Stomach smooth muscle (tissue), 2 donors: ENCODE results near the gene CYP27A1.

Experiments
- H3K27ac ChIP-seq: one replicate; pipeline ENCODE4 v1.7.0; 2013; ENCODE audit warnings: mild to moderate bottlenecking, low read length, inconsistent platforms
- H3K27me3 ChIP-seq, 2 donors: one replicate each; pipeline ENCODE4 v1.7.0; 2013; ENCODE audit warnings: low read length in 2 of 2; ENCODE audit not compliant: insufficient read depth in 2 of 2, control insufficient read depth in 1 of 2
- H3K36me3 ChIP-seq, 2 donors: one replicate each; pipeline ENCODE4 v1.7.0; 2013; ENCODE audit warnings: low read length in 2 of 2; ENCODE audit not compliant: control insufficient read depth in 2 of 2, insufficient read depth in 2 of 2
- H3K4me1 ChIP-seq: one replicate; pipeline ENCODE4 v1.7.0; 2013; ENCODE audit warnings: low read length; ENCODE audit not compliant: control insufficient read depth, insufficient read depth
- H3K4me3 ChIP-seq, 2 donors: one replicate each; pipeline ENCODE4 v1.7.0; 2013; ENCODE audit warnings: low read length in 2 of 2
- H3K9ac ChIP-seq, 2 donors: one replicate each; pipeline ENCODE4 v1.7.0; 2013; ENCODE audit warnings: low read length in 2 of 2, mild to moderate bottlenecking in 1 of 2
- H3K9me3 ChIP-seq, 2 donors: one replicate each; pipeline ENCODE4 v1.7.0; 2013; ENCODE audit warnings: low read length in 2 of 2; ENCODE audit not compliant: control insufficient read depth in 2 of 2
- donor health status: healthy.
- donor health status: Pancreatic carcinoma.

CYP27A1 gene

GRCh38 chr2:218810256-218810655, 28.3 kb downstream of the CYP27A1 start:
- H3K4me3 ChIP-seq: no peak overlapping the region

GRCh38 chr2:218811382-218811781, 29.4 kb downstream of the CYP27A1 start:
- Histone ChIP-seq H3K9ac (no peak overlapping the region), H3K9me3 (no peaks in the 10 kb centered on the region), H3K4me1 (peaks cover 4% of the 10 kb centered on the region), H3K36me3 (peaks cover 3 to 15% of the 10 kb centered on the region in 2 donors), H3K27me3 (no peaks in the 10 kb centered on the region), H3K4me3 (no peak overlapping the region), H3K27ac (no peak overlapping the region)

More at GRCh38 chr2:218810256-218810655, 28.3 kb downstream of the CYP27A1 start:
- H3K36me3 ChIP-seq: peaks cover 3 to 15% of the 10 kb centered on the region in 2 donors
- no peaks in the 10 kb centered on the region for H3K9me3 ChIP-seq
- H3K27me3 ChIP-seq: no peaks in the 10 kb centered on the region
- no peak overlapping the region for H3K27ac ChIP-seq
- H3K9ac ChIP-seq: no peak overlapping the region
- peaks cover 4% of the 10 kb centered on the region for H3K4me1 ChIP-seq

- Histone ChIP-seq H3K9me3 (no peaks in the 10 kb centered on the region), H3K36me3 (peaks cover 3 to 15% of the 10 kb centered on the region in 2 donors), H3K27ac (no peak overlapping the region), H3K4me3 (no peak overlapping the region), H3K27me3 (no peaks in the 10 kb centered on the region), H3K9ac (no peak overlapping the region), H3K4me1 (peaks cover 4% of the 10 kb centered on the region)
Observed at GRCh38 chr2:218812096-218812815, 30.3 kb downstream of the CYP27A1 start.

- H3K27me3 ChIP-seq: no peaks in the 10 kb centered on the region
- H3K36me3 ChIP-seq: peaks cover 3 to 15% of the 10 kb centered on the region in 2 donors
- no peak overlapping the region for H3K4me3 ChIP-seq
- H3K9me3 ChIP-seq: no peaks in the 10 kb centered on the region
- no peak overlapping the region for H3K9ac ChIP-seq
- H3K27ac ChIP-seq: no peak overlapping the region
- H3K4me1 ChIP-seq: peaks cover 4% of the 10 kb centered on the region
Observed at GRCh38 chr2:218812861-218813260, 30.9 kb downstream of the CYP27A1 start.

- Histone ChIP-seq H3K9me3 (no peaks in the 10 kb centered on the region), H3K36me3 (peaks cover 3 to 18% of the 10 kb centered on the region in 2 donors), H3K9ac (no peak overlapping the region), H3K27ac (no peak overlapping the region), H3K4me1 (no peaks in the 10 kb centered on the region), H3K4me3 (no peak overlapping the region), H3K27me3 (no peaks in the 10 kb centered on the region)
Observed at GRCh38 chr2:218813771-218814460, 32.0 kb downstream of the CYP27A1 start.

- H3K9me3 ChIP-seq: no peaks in the 10 kb centered on the region
- peaks cover 3 to 18% of the 10 kb centered on the region in 2 donors for H3K36me3 ChIP-seq
- no peak overlapping the region for H3K9ac ChIP-seq
- H3K4me3 ChIP-seq: no peak overlapping the region
- H3K27ac ChIP-seq: no peak overlapping the region
- H3K4me1 ChIP-seq: no peaks in the 10 kb centered on the region
- no peaks in the 10 kb centered on the region for H3K27me3 ChIP-seq
Observed at GRCh38 chr2:218814540-218815243, 32.7 kb downstream of the CYP27A1 start.

- Histone ChIP-seq H3K9ac (no peak overlapping the region), H3K27ac (no peak overlapping the region), H3K4me1 (no peaks in the 10 kb centered on the region), H3K27me3 (no peaks in the 10 kb centered on the region), H3K4me3 (no peak overlapping the region), H3K36me3 (peaks cover 3 to 18% of the 10 kb centered on the region in 2 donors), H3K9me3 (no peaks in the 10 kb centered on the region)
Observed at GRCh38 chr2:218815244-218815637, 33.3 kb downstream of the CYP27A1 start.

GRCh38 chr2:218815649-218816048, 33.7 kb downstream of the CYP27A1 start:
- H3K4me1 ChIP-seq: no peaks in the 10 kb centered on the region
- H3K27ac ChIP-seq: no peak overlapping the region
- H3K9me3 ChIP-seq: no peaks in the 10 kb centered on the region
- H3K36me3 ChIP-seq: peaks cover 3 to 18% of the 10 kb centered on the region in 2 donors
- no peak overlapping the region for H3K9ac ChIP-seq
- no peak overlapping the region for H3K4me3 ChIP-seq
- no peaks in the 10 kb centered on the region for H3K27me3 ChIP-seq

- Histone ChIP-seq H3K27me3 (no peaks in the 10 kb centered on the region), H3K4me1 (no peaks in the 10 kb centered on the region), H3K4me3 (no peak overlapping the region), H3K36me3 (peaks cover 3 to 18% of the 10 kb centered on the region in 2 donors), H3K27ac (no peak overlapping the region), H3K9me3 (no peaks in the 10 kb centered on the region), H3K9ac (no peak overlapping the region)
Observed at GRCh38 chr2:218816561-218817011, 34.6 kb downstream of the CYP27A1 start.

GRCh38 chr2:218819093-218819492, 37.1 kb downstream of the CYP27A1 start:
- Histone ChIP-seq H3K4me1 (no peaks in the 10 kb centered on the region), H3K36me3 (peaks cover 3 to 6% of the 10 kb centered on the region in 2 donors), H3K4me3 (no peak overlapping the region)

More at GRCh38 chr2:218819093-218819492, 37.1 kb downstream of the CYP27A1 start:
- Histone ChIP-seq H3K9me3 (no peaks in the 10 kb centered on the region), H3K9ac (no peak overlapping the region), H3K27me3 (no peaks in the 10 kb centered on the region), H3K27ac (no peak overlapping the region)
